B cell (primary cell): Measurements from ENCODE around the gene ATF1.

Experiments
- CTCF ChIP-seq: fragments of 200-600 bp; IDR thresholded peaks from one replicate; pipeline ENCODE4 v1.8.0; 2022; ENCODE audit warnings: antibody characterized with exemption, mild to moderate bottlenecking
- EZH2 ChIP-seq: IDR thresholded peaks from 2 replicates; pipeline ENCODE4 v1.6.1; 2012; ENCODE audit warnings: borderline replicate concordance, low read depth, mild to moderate bottlenecking, moderate library complexity, low read length; ENCODE audit not compliant: insufficient read depth, poor library complexity, severe bottlenecking

GRCh38 chr12:50763639-50764285 is at the start of gene ATF1:
- no peak for TF ChIP-seq EZH2
- TF ChIP-seq CTCF: no peak
